LoVo (cell line): Measurements from ENCODE around the gene RTP3.
A peak's percentile ranks its signal among the peaks of the same experiment; 100 is the strongest.
"Not testable (repeated sequence)": the region's sequence is repeated elsewhere in the genome, so short reads cannot be mapped to it uniquely, and the experiment has no call there.

Source experiments
- DNase-seq: peaks from one replicate; pipeline ENCODE4 v3.0.0-alpha.2; 2016; ENCODE audit warnings: low spot score

The RTP3 gene

GRCh38 chr3:46491089-46492070, 6.4 kb upstream of the RTP3 start:
- DNase-seq: no peak

DNA sequence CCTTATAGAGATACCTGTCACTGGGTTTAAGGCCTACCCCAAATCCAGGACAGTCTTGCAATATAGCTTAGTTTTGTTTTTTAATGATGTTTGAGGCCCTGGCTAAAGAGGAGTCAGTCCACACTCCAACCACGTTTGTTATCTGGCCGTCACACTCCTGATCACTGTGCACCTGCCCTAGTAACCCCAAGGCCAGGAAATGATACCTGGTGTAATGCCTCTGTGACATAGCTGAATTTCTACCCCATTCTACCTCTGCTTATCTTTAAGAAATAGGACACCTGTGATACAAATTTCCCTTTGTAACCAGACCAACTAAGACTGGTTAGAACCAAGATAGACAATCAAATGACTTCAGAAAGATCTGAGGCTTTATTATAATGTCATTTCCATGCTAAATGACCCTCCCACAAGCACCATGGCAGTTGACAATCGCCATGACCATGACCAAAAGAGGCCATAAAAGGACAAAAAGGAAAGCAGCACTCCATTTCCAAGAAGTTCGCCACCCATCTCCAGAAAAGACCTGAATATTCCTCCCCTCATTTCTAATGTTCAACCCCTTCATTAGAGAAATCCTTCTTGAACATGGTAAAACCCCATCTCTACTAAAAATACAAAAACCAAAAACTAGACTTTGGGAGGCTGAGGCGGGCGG, 4.8 kb upstream of the RTP3 start:
- no peak for DNase-seq

DNA sequence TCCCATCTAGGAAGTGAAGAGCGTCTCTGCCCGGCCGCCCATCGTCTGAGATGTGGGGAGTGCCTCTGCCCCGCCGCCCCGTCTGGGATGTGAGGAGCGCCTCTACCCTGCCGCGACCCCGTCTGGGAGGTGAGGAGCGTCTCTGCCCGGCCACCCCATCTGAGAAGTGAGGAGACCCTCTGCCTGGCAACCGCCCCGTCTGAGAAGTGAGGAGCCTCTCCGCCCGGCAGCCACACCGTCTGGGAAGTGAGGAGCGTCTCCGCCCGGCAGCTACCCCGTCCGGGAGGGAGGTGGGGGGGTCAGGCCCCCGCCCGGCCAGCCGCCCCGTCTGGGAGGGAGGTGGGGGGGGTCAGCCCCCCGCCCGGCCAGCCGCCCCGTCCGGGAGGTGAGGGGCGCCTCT, 3.3 kb upstream of the RTP3 start:
- DNase-seq: not testable (repeated sequence)

- peak; percentile 39 for DNase-seq
These were observed 1.8 kb upstream of the RTP3 start for GRCh38 chr3:46495901-46496456.

GRCh38 chr3:46496746-46497555, 825 bp upstream of the RTP3 start:
- no peak for DNase-seq

- DNase-seq: no peak
These were observed 1.2 kb downstream of the RTP3 start for GRCh38 chr3:46498916-46499519.

DNA sequence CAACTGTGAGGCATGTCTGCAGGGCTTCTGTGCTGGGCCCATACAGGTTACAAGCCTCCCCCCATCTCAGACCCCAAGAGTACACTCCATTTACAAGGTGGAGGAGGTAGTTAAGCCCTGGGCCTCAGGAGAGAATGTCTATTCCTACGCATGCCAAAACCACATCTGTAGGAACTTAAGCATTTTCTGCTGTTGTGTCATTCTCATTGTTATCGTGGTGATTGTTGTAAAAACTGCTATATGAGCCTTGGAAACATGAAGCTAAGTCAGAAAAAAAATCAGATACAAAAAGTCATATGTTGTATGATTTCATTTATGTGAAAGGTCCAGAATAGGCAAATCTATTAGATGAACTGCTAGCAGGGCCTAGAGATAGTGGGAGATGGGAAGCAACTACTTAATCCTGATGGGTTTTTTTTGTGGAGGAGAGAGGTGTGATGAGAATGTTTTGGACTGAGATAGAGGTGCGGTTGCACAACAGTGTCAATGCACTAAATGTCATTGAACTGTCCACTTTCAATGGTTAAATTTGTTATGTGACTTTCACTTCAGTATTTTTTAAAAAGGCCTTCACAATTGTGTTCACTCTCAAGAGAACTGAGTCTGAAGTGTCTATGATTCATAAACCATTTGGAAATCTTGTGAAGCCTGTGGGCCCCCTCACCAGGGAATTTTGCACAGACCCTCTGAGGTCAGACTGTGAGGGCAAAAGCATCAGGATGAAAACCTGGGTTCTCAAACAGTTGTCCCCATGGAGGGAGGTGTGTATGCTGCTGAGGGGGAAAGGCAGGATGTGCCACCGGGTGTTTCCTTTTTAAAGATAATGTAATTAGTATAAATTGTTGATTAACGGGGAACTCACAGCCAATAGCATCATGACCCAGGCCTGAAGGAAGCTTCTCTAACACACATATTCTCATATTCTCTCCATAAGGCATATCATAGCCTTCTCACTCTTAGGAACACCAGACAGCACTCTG, 3.2 kb downstream of the RTP3 start:
- DNase-seq: no peak

GRCh38 chr3:46501702-46502101, 3.9 kb downstream of the RTP3 start:
- DNase-seq: no peak

DNA sequence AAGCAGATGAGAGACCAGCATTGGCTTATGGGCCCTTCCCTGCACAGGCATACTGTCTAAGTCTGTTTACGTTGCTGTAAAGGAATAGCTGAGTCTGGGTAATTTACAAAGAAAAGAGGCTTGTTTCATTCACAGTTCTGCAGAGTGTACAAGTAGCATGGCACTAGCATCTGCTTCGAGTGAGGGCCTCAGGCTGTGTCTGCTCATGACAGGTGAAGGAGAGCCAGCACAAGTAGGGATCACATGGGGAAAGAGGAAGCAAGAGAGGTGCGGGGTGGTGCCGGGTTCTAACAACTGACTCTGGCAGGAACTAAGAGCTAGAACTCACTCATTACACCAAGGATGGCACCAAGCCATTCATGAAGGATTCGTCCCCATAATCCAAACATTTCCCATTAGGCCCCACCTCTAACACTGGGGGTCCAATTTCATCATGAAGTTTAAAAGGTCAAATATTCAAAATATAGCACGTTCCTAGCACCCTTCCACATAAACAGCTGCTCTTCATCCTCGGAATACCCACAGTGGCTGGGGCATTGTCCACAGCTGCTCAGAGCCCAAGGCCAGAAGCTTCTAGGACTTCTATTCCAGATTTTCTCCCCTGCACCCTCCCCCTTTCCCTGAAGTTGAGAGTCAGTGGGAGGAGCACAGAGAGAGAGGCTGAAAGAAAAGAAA, 5.6 kb downstream of the RTP3 start:
- DNase-seq: no peak

DNA sequence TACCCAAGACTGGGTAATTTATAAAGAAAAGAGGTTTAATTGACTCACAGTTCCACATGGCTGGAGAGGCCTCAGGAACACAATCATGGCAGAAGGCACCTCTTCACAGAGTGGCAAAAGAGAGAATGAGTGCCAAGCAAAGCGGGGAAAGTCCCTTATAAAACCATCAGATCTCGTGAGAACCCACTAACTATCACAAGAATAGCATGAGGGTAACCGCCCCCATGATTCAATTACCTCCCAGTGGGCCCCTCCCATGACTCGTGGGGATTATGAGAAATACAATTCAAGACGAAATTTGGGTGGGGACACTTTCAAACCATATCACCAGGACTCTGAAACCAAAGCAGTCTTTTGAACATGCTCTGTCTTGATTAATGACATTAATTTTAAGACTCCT, 7.0 kb downstream of the RTP3 start:
- no peak for DNase-seq

- DNase-seq: no peak
These were observed 8.2 kb downstream of the RTP3 start for GRCh38 chr3:46505953-46506352.

DNA sequence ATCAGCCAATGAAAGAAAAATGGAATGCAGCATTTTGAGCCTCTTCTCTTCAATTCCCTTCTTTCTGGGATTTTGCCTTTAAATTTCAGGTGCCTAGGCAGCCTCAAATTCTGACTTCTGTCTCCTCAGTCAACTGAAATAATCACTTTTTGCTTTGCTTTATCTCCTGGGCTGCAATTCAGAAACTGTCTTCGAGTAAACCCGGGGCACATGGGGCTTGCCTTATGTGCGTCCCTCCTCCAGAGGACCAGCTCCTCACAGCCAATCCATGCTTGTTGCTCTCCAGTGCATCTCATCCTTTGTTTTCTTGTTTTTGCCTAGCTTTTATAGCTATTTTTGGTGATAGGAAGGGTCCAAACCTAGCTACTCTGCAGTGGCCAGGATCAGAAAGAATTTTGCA, 8.8 kb downstream of the RTP3 start:
- DNase-seq: no peak

- no peak for DNase-seq
These were observed 11.2 kb downstream of the RTP3 start for GRCh38 chr3:46508850-46509591.

GRCh38 chr3:46509661-46510187, 11.9 kb downstream of the RTP3 start:
- no peak for DNase-seq

- no peak for DNase-seq
These were observed 14.5 kb downstream of the RTP3 start for GRCh38 chr3:46512191-46512749.

DNA sequence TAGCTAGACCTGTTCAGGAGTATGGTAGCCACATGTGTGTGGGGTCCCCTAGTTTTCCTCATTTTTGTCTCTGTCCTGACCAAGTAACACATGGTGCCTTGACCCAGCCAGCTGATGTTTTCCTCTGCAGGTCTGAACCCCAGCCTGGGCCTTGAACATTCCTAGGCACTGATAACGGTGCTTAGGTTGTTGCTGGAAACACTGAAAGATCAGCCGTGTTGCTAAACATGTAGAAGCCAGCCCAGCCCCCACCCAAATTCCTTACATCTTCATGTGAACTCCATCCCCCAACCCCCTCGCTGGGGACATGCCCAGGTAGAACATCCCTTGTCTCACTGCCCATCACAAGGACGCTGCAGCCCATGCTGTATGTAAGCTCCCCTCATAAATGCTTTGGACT, 18.7 kb downstream of the RTP3 start:
- no peak for DNase-seq

- DNase-seq: peak; percentile 69
These were observed 19.4 kb downstream of the RTP3 start for GRCh38 chr3:46517016-46517783.

- DNase-seq: no peak
These were observed 20.0 kb downstream of the RTP3 start for GRCh38 chr3:46517784-46518181.
